GM12878 (cell line): ENCODE results near the gene ADD1. TPM values are rescaled to one million over a fixed set of nuclear protein-coding genes. Genes with fewer than 3 reads are reported as not detected.

ENCODE experiments used
- ATAC-seq: fragments of 200-7000 bp; cut with Tn5 transposase; 3 replicates; pipeline ENCODE4 v1.9.1; 2020; ENCODE audit warnings: mild to moderate bottlenecking, moderate library complexity
- BruUV-seq: library from RNA; stranded (reverse); fragments of 400-500 nt; replicated peaks from 2 replicates; lab custom pipeline; 2021; lab: Mats Ljungman, UMichigan
- CTCF ChIA-PET: fragments of 300-600 bp; sonication (Branson Sonifier 250); formaldehyde crosslinking; extraction: SDS; loops from one replicate; lab custom pipeline; 2021; ENCODE audit warnings: inconsistent platforms; lab: Yijun Ruan, JAX
- POLR2A ChIA-PET: fragments of 350-600 bp; formaldehyde crosslinking; extraction: SDS; loops from one replicate; lab custom pipeline; 2021; ENCODE audit warnings: inconsistent platforms; lab: Charles Lee
- RAD21 ChIA-PET: fragments of 300-600 bp; sonication (Branson Sonifier 250); formaldehyde crosslinking; loops from one replicate; lab custom pipeline; 2023; ENCODE audit warnings: antibody characterized with exemption; ENCODE audit not compliant: unreplicated experiment; lab: Charles Lee
- SMC1A ChIA-PET: fragments of 300-600 bp; sonication (Branson Sonifier 250); formaldehyde crosslinking; loops from one replicate; lab custom pipeline; 2023; ENCODE audit not compliant: unreplicated experiment, uncharacterized antibody; lab: Charles Lee
- DNase-seq: peaks from one replicate; pipeline ENCODE4 v3.0.0-alpha.2; 2011; ENCODE audit warnings: low read depth, low spot score
- FAIRE-seq: peaks from 3 replicates; lab custom pipeline; 2011; peaks lifted over from hg19 to GRCh38; lab: Jason Lieb, UNC
- H2AFZ ChIP-seq: 2 replicates; pipeline ENCODE4 v1.6.0; 2011; ENCODE audit warnings: low read depth, low read length, control low read depth; ENCODE audit not compliant: control insufficient read depth
- H3K27ac ChIP-seq: 2 replicates; pipeline ENCODE4 v1.5.1; 2011; ENCODE audit warnings: control low read depth; ENCODE audit not compliant: control insufficient read depth, insufficient read depth
- H3K27me3 ChIP-seq, 2 experiments: replicated peaks in 1 of 2; 2 replicates each; pipeline versions ENCODE4 v1.6.0 to v1.6.1; 2011; ENCODE audit warnings: low read length in 1 of 2; ENCODE audit not compliant: control insufficient read depth in 2 of 2, insufficient read depth in 2 of 2
- H3K36me3 ChIP-seq, 2 experiments: 2 replicates each; pipeline ENCODE4 v1.5.1; 2011; ENCODE audit warnings: low read length in 1 of 2; ENCODE audit not compliant: control insufficient read depth in 2 of 2, insufficient read depth in 2 of 2
- H3K4me1 ChIP-seq: 2 replicates; pipeline ENCODE4 v1.6.1; 2011; ENCODE audit warnings: mild to moderate bottlenecking, low read length, moderate library complexity, mixed read lengths; ENCODE audit not compliant: control insufficient read depth, insufficient read depth
- H3K4me2 ChIP-seq: 2 replicates; pipeline ENCODE4 v1.6.0; 2011; ENCODE audit warnings: control low read depth; ENCODE audit not compliant: control insufficient read depth, insufficient read depth
- H3K4me3 ChIP-seq: fragments of 200-600 bp; sonication (generic); 2 replicates; pipeline ENCODE4 v1.5.1; 2016
- H3K79me2 ChIP-seq: 2 replicates; pipeline ENCODE4 v1.6.0; 2011; ENCODE audit warnings: low read length; ENCODE audit not compliant: control insufficient read depth, insufficient read depth
- H3K9ac ChIP-seq: 2 replicates; pipeline ENCODE4 v1.8.0; 2011; ENCODE audit warnings: low read length, control low read depth, mixed read lengths; ENCODE audit not compliant: control insufficient read depth, insufficient read depth
- H3K9me3 ChIP-seq: replicated peaks from 3 replicates; pipeline ENCODE4 v1.5.1; 2011; ENCODE audit warnings: mild to moderate bottlenecking, low read length; ENCODE audit not compliant: control insufficient read depth, insufficient read depth
- H4K20me1 ChIP-seq: 2 replicates; pipeline ENCODE4 v1.6.0; 2011; ENCODE audit not compliant: control insufficient read depth, insufficient read depth
- ASH2L ChIP-seq: fragments of 300-600, 200-600 bp; sonication (generic); IDR thresholded peaks from 2 replicates; pipeline ENCODE4 v1.6.1; 2017; ENCODE audit warnings: low read depth, mild to moderate bottlenecking, borderline replicate concordance
- BACH1 ChIP-seq: fragments of 450-650 bp; IDR thresholded peaks from 2 replicates; pipeline ENCODE4 v1.6.1; 2017; ENCODE audit warnings: mild to moderate bottlenecking, borderline replicate concordance
- CTCF ChIP-seq, 3 experiments: IDR thresholded peaks in 2 of 3; conservative IDR thresholded peaks in 1 of 3; 2 replicates each; pipeline ENCODE4 v1.5.1; 2011; ENCODE audit warnings: low read depth in 3 of 3, low read length in 3 of 3, mild to moderate bottlenecking in 3 of 3, control low read depth in 2 of 3, moderate library complexity in 2 of 3, inconsistent platforms in 1 of 3, mixed read lengths in 1 of 3; ENCODE audit not compliant: control insufficient read depth in 2 of 3, insufficient read depth in 1 of 3; ENCODE audit errors: extremely low read depth in 1 of 3
- E4F1 ChIP-seq: fragments of 450-650 bp; IDR thresholded peaks from 2 replicates; pipeline ENCODE4 v1.6.1; 2018; ENCODE audit warnings: borderline replicate concordance, mild to moderate bottlenecking; ENCODE audit not compliant: partially characterized antibody
- GABPA ChIP-seq: IDR thresholded peaks from 2 replicates; pipeline ENCODE4 v1.6.1; 2014; ENCODE audit warnings: antibody characterized with exemption, low read depth, mild to moderate bottlenecking, inconsistent platforms
- IKZF2 ChIP-seq, 2 experiments: fragments of 450-650 bp; IDR thresholded peaks; 2 replicates each; pipeline ENCODE4 v1.6.1; 2017; ENCODE audit warnings: mild to moderate bottlenecking in 2 of 2, moderate library complexity in 2 of 2
- JUNB ChIP-seq: IDR thresholded peaks from 2 replicates; pipeline ENCODE4 v1.6.1; 2016; ENCODE audit warnings: antibody characterized with exemption, mild to moderate bottlenecking
- MTA2 ChIP-seq: fragments of 450-650 bp; IDR thresholded peaks from 2 replicates; pipeline ENCODE4 v1.6.1; 2016; ENCODE audit warnings: low read depth, mild to moderate bottlenecking, moderate library complexity
- NFXL1 ChIP-seq: fragments of 450-650 bp; IDR thresholded peaks from 2 replicates; pipeline ENCODE4 v1.6.1; 2017; ENCODE audit warnings: antibody characterized with exemption, mild to moderate bottlenecking, borderline replicate concordance
- PML ChIP-seq: IDR thresholded peaks from 2 replicates; pipeline ENCODE4 v1.6.1; 2012; ENCODE audit warnings: low read length, inconsistent platforms
- SIN3A ChIP-seq: IDR thresholded peaks from 2 replicates; pipeline ENCODE4 v1.6.1; 2012; ENCODE audit warnings: low read depth, low read length, improper control_type of control experiment
- SMAD5 ChIP-seq: IDR thresholded peaks from 2 replicates; pipeline ENCODE4 v1.6.1; 2016; ENCODE audit warnings: antibody characterized with exemption, low read depth
- SUZ12 ChIP-seq: fragments of 200-600 bp; sonication (generic); IDR thresholded peaks from one replicate; pipeline ENCODE4 v1.6.1; 2018; ENCODE audit warnings: antibody characterized with exemption, mild to moderate bottlenecking; ENCODE audit not compliant: unreplicated experiment
- YY1 ChIP-seq: IDR thresholded peaks from 2 replicates; pipeline ENCODE4 v1.6.1; 2011; ENCODE audit warnings: low read depth, mild to moderate bottlenecking, low read length
- WGBS: methylation state at CpG from one replicate; pipeline ENCODE4 v1.1.6; 2016; ENCODE audit warnings: low lambda C conversion rate; ENCODE audit not compliant: insufficient replicate concordance, insufficient coverage; ENCODE audit errors: missing lambda C conversion rate; 5-methylcytosine and 5-hydroxymethylcytosine counted together
- in situ Hi-C: fragments of 300-500 bp; cut with MboI; formaldehyde crosslinking; loops from 9 replicates; pipeline ENCODE4 v1.14.3; 2018; ENCODE audit warnings: mixed read lengths
- intact Hi-C: fragments of 100-400 bp; cut with micrococcal nuclease; formaldehyde crosslinking; loops from one replicate; pipeline ENCODE4 v1.14.2; 2022; ENCODE audit not compliant: unreplicated experiment
- polyA plus RNA-seq, 11 experiments: library from polyadenylated mRNA; depleted of rRNA in 4 of 11; unstranded in 6 of 11; stranded (reverse) in 5 of 11; fragments of >200 nt; fragmentation: Nextera tagmentation in 4 of 11; fragmentation: Illumina TruSeq in 1 of 11; extraction: Ambion mirVana in 4 of 11; extraction: Trizol in 1 of 11; gene quantifications; 1 replicate in 1 of 11; 2 replicates in 10 of 11; pipeline versions ENCODE4 v1.2.1 to v1.2.3, GENCODE V29; 2011 to 2016; ENCODE audit warnings: inconsistent platforms in 2 of 11, missing spikeins in 2 of 11, low read depth in 1 of 11
- total RNA-seq, 4 experiments: library from RNA; depleted of rRNA in 3 of 4; stranded (reverse); fragments of >200 nt in 3 of 4; fragmentation: Illumina TruSeq in 1 of 4; extraction: Trizol in 1 of 4; gene quantifications; 2 replicates each; pipeline versions ENCODE4 v1.2.1 to v1.2.3, GENCODE V29; 2013 to 2021
- TF ChIP-seq, protein P1 (sequence below): fragments of 150-350 bp; IDR thresholded peaks from 2 replicates; pipeline ENCODE4 v1.6.1; 2016; ENCODE audit warnings: low read depth, low read length

ADD1 gene
- total and polyA plus RNA-seq, 10 of the 15 experiments (the other 5 are each of a cell fraction or from before 2014, with no cell fraction given) = 21.6 to 182 (median 105) TPM

GRCh38 chr4:2914256-2915126, 70.8 kb downstream of the ADD1 start (continued):
- TF ChIP-seq, protein P1, sequence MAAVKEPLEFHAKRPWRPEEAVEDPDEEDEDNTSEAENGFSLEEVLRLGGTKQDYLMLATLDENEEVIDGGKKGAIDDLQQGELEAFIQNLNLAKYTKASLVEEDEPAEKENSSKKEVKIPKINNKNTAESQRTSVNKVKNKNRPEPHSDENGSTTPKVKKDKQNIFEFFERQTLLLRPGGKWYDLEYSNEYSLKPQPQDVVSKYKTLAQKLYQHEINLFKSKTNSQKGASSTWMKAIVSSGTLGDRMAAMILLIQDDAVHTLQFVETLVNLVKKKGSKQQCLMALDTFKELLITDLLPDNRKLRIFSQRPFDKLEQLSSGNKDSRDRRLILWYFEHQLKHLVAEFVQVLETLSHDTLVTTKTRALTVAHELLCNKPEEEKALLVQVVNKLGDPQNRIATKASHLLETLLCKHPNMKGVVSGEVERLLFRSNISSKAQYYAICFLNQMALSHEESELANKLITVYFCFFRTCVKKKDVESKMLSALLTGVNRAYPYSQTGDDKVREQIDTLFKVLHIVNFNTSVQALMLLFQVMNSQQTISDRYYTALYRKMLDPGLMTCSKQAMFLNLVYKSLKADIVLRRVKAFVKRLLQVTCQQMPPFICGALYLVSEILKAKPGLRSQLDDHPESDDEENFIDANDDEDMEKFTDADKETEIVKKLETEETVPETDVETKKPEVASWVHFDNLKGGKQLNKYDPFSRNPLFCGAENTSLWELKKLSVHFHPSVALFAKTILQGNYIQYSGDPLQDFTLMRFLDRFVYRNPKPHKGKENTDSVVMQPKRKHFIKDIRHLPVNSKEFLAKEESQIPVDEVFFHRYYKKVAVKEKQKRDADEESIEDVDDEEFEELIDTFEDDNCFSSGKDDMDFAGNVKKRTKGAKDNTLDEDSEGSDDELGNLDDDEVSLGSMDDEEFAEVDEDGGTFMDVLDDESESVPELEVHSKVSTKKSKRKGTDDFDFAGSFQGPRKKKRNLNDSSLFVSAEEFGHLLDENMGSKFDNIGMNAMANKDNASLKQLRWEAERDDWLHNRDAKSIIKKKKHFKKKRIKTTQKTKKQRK = no peak
- no peak for TF ChIP-seq YY1
- no peak for TF ChIP-seq SIN3A
- no peak for TF ChIP-seq IKZF2 (IDR thresholded peaks at IDR 0.05)

- in situ Hi-C loops (no loop called here), intact Hi-C loops (no loop called here)
- no peaks in the 10 kb centered on the region for H3K27me3 ChIP-seq
- H2AFZ ChIP-seq = no peak overlapping the region
- FAIRE-seq = no peak
- 95% methylated on average over 9 of the region's 9 CpGs for WGBS
- ATAC-seq = no peak
- H4K20me1 ChIP-seq = no peaks in the 10 kb centered on the region
- H3K79me2 ChIP-seq = peaks cover 2% of the 10 kb centered on the region; the same call in 1 of the 2 replicates
- ChIA-PET RAD21 (no interaction called here), POLR2A (no interaction called here), SMC1A (no interaction called here), CTCF (no interaction called here)
- no peak for DNase-seq
- no peak overlapping the region for H3K27ac ChIP-seq
- H3K4me2 ChIP-seq = no peak overlapping the region
- no peak overlapping the region for H3K9ac ChIP-seq
- H3K36me3 ChIP-seq = peaks cover 1 to 3% of the 10 kb centered on the region in 2 experiments; a peak in 3 of 4 replicates
- BruUV-seq = no TSS peak
- H3K4me3 ChIP-seq = no peak overlapping the region
- no peaks in the 10 kb centered on the region; the same call in 2 of the 3 replicates for H3K9me3 ChIP-seq
- peaks cover 7% of the 10 kb centered on the region for H3K4me1 ChIP-seq
- TF ChIP-seq GABPA (no peak), SUZ12 (no peak), BACH1 (no peak), PML (no peak), ASH2L (no peak), E4F1 (no peak), JUNB (no peak), NFXL1 (no peak), MTA2 (no peak), SMAD5 (no peak), CTCF (IDR thresholded peaks at IDR 0.05 in 2 of 3, conservative IDR thresholded peaks at IDR 0.05 in 1 of 3; ENCODE audit: control insufficient read depth in 2 of 3, extremely low read depth in 1 of 3, insufficient read depth in 1 of 3, low read depth in 3 of 3, low read length in 3 of 3) (no peak)
These were observed 72.1 kb downstream of the ADD1 start for GRCh38 chr4:2915789-2916188.
